ENCODE data around the gene PPFIA4. TPM values are rescaled to one million over a fixed set of nuclear protein-coding genes. Genes with fewer than 3 reads are reported as not detected.
A peak's percentile ranks its signal among the peaks of the same experiment; 100 is the strongest.

PPFIA4 gene
- total RNA-seq, 1 donor from 2014 or later: 74.7 TPM

- no peaks in the 10 kb centered on the region for H3K36me3 Mint-ChIP-seq (ENCODE audit: unreplicated experiment)
- DNase-seq: peak; percentile 12
- H3K27me3 Mint-ChIP-seq (ENCODE audit: unreplicated experiment): peaks cover 25% of the 10 kb centered on the region
- peak overlapping the region; percentile 13 for H3K27ac Mint-ChIP-seq (ENCODE audit: unreplicated experiment)
- H3K4me3 Mint-ChIP-seq (ENCODE audit: unreplicated experiment): peak overlapping the region; percentile 76
- peaks cover 9% of the 10 kb centered on the region for H3K4me1 Mint-ChIP-seq (ENCODE audit: low read depth, unreplicated experiment)
- TF ChIP-seq CTCF (IDR thresholded peaks at IDR 0.05; ENCODE audit: partially characterized antibody, unreplicated experiment): no peak
- peaks cover 1% of the 10 kb centered on the region for H3K9me3 Mint-ChIP-seq (ENCODE audit: unreplicated experiment)
Observed at GRCh38 chr1:203126866-203127665, 100.8 kb downstream of the PPFIA4 start.

- peaks cover 1% of the 10 kb centered on the region for H3K9me3 Mint-ChIP-seq (ENCODE audit: unreplicated experiment)
- TF ChIP-seq CTCF (IDR thresholded peaks at IDR 0.05; ENCODE audit: partially characterized antibody, unreplicated experiment): peak; percentile 19
- peaks cover 25% of the 10 kb centered on the region for H3K27me3 Mint-ChIP-seq (ENCODE audit: unreplicated experiment)
- H3K27ac Mint-ChIP-seq (ENCODE audit: unreplicated experiment): peak within 1 kb of the TSS; percentile 13
- no peaks in the 10 kb centered on the region for H3K36me3 Mint-ChIP-seq (ENCODE audit: unreplicated experiment)
- peak within 1 kb of the TSS; percentile 80 for H3K4me3 Mint-ChIP-seq (ENCODE audit: unreplicated experiment)
- H3K4me1 Mint-ChIP-seq (ENCODE audit: low read depth, unreplicated experiment): peaks cover 9% of the 10 kb centered on the region
- DNase-seq: peak; percentile 77
Observed at GRCh38 chr1:203127666-203128430, 101.6 kb downstream of the PPFIA4 start, which contains the start of gene ADORA1. ADORA1 (plus strand) TSS chr1:203127726; CDS start chr1:203128842, 1,116 bp downstream.

DNA sequence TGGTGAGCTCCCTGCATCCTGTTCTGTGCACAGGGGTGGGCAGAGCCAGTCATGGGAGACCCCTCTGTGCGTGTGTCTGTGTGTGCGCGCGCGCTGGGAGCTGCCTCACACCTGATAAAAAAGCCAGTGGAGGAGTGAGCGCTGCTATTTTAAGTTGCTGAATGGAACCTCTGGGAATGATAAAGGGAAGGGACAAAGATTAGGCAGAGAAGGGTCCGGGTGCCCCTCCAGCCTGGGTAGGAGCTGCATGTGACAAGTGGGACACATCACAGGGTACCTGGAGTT, 102.1 kb downstream of the PPFIA4 start:
- Mint-ChIP-seq H3K4me3 (ENCODE audit: unreplicated experiment) (peak overlapping the region; percentile 80), H3K9me3 (ENCODE audit: unreplicated experiment) (peaks cover 1% of the 10 kb centered on the region), H3K27me3 (ENCODE audit: unreplicated experiment) (peaks cover 25% of the 10 kb centered on the region), H3K27ac (ENCODE audit: unreplicated experiment) (no peak overlapping the region), H3K4me1 (ENCODE audit: low read depth, unreplicated experiment) (peaks cover 9% of the 10 kb centered on the region), H3K36me3 (ENCODE audit: unreplicated experiment) (no peaks in the 10 kb centered on the region)
- DNase-seq: no peak
- TF ChIP-seq CTCF (IDR thresholded peaks at IDR 0.05; ENCODE audit: partially characterized antibody, unreplicated experiment): no peak

Other genes with a start within 250 kb of the PPFIA4 start
- 338 TPM for gene KDM5B, start 218.1 kb upstream of the PPFIA4 start, total RNA-seq (ENCODE audit: unreplicated experiment)
- gene PCAT6, start 215.5 kb upstream of the PPFIA4 start, total RNA-seq (ENCODE audit: unreplicated experiment): 7.7 TPM
- 16.4 TPM for gene RABIF, start 137.3 kb upstream of the PPFIA4 start, total RNA-seq (ENCODE audit: unreplicated experiment)
- 30.9 TPM for gene KLHL12, start 99.3 kb upstream of the PPFIA4 start, total RNA-seq (ENCODE audit: unreplicated experiment)
- gene ADIPOR1, start 68.2 kb upstream of the PPFIA4 start, total RNA-seq (ENCODE audit: unreplicated experiment): 48.4 TPM
- 89.1 TPM for gene CYB5R1, start 59.2 kb upstream of the PPFIA4 start, total RNA-seq (ENCODE audit: unreplicated experiment)
- gene TMEM183A, start 19.1 kb upstream of the PPFIA4 start, total RNA-seq (ENCODE audit: unreplicated experiment): 61.5 TPM
- gene MYOG, start 59.5 kb downstream of the PPFIA4 start, total RNA-seq (ENCODE audit: unreplicated experiment): not detected
- 1.2 TPM for gene ADORA1, start 101.2 kb downstream of the PPFIA4 start, total RNA-seq (ENCODE audit: unreplicated experiment)
- not detected for gene MYBPH, start 149.3 kb downstream of the PPFIA4 start, total RNA-seq (ENCODE audit: unreplicated experiment)
- gene CHI3L1, start 160.2 kb downstream of the PPFIA4 start, total RNA-seq (ENCODE audit: unreplicated experiment): not detected
- 0.10 TPM for gene CHIT1, start 203.2 kb downstream of the PPFIA4 start, total RNA-seq (ENCODE audit: unreplicated experiment)

Measured in glutamatergic neuron (in vitro differentiated cells).